Measurements from ENCODE around the gene DOCK10.

DOCK10 gene

GRCh38 chr2:224883700-224884099 lies 158.6 kb downstream of the DOCK10 start:
- TF ChIP-seq CTCF (IDR thresholded peaks at IDR 0.05; ENCODE audit: low read depth, low read length, missing control alignments), result no peak
- no peak for DNase-seq (ENCODE audit: extremely low read depth, low read depth)
- H3K4me3 ChIP-seq (replicated peaks; ENCODE audit: low read depth, low read length), result no peak overlapping the region

GRCh38 chr2:224883172-224883516 lies 159.1 kb downstream of the DOCK10 start:
- no peak for TF ChIP-seq CTCF (IDR thresholded peaks at IDR 0.05; ENCODE audit: low read depth, low read length, missing control alignments)
- DNase-seq (ENCODE audit: extremely low read depth, low read depth), result no peak
- H3K4me3 ChIP-seq (replicated peaks; ENCODE audit: low read depth, low read length), result no peak overlapping the region

DNA sequence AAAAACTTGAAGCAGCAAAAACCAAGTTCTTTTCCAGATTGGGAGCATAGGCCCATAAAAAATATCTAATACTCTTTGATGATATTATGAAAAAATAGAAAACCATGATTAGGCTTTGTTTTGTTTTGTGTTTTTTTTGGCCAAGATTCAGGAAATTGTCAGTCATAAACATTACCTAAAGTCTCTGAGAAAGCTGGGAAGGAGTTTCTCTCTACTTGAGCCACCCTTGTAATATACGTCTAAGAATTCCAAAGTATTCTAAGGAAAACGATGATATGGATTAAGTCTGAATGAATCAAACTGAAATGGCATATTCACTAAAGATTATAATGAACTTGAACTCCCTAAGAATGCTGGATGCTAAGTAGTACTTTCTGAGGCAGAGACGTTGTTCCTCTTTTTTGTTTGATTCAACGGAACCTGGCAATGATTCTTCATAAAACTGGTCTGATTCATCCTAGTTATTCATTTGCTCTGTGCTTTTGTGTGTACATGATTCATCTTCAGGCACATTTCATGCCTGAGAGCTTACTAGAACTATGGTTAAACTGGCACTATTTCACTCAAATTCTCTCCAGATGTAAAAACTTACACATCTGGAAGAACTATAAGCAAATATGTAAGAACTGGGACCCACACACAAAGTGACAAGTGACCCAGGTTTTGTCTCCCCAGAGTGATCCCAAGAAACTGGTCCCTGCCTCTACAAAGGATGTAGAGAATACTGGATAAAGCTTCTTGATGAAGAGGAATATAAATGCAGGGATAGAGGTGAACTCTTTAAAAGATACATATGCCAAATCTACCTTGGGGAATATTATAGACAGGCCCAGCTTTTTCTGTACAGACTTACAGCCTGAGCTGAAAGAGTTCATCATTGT lies 159.7 kb downstream of the DOCK10 start:
- no peak overlapping the region for H3K4me3 ChIP-seq (replicated peaks; ENCODE audit: low read depth, low read length)
- peak; percentile 73 for DNase-seq (ENCODE audit: extremely low read depth, low read depth)
- no peak for TF ChIP-seq CTCF (IDR thresholded peaks at IDR 0.05; ENCODE audit: low read depth, low read length, missing control alignments)

DNA sequence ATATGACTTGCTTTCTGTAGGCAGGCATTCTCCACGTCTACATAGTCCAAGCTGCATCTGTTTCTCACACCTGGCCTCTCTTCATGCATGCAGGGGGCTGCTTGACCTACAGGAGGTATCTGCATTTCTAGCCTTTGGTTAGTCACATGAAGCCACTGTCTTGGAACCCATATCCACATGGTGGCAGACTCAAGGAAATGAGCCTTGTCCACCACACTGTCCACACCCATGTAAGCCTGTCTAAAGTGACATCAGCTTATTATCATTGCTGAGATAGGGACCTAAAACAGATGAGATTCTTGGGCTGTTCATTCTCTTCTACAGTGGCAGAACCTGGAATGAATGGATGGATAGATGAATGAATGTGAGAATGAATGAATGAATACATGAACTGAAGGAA lies 160.4 kb downstream of the DOCK10 start:
- no peak for TF ChIP-seq CTCF (IDR thresholded peaks at IDR 0.05; ENCODE audit: low read depth, low read length, missing control alignments)
- H3K4me3 ChIP-seq (replicated peaks; ENCODE audit: low read depth, low read length), result no peak overlapping the region
- DNase-seq (ENCODE audit: extremely low read depth, low read depth), result no peak

GRCh38 chr2:224876522-224876921 lies 165.7 kb downstream of the DOCK10 start:
- DNase-seq (ENCODE audit: extremely low read depth, low read depth), result no peak
- no peak overlapping the region for H3K4me3 ChIP-seq (replicated peaks; ENCODE audit: low read depth, low read length)
- TF ChIP-seq CTCF (IDR thresholded peaks at IDR 0.05; ENCODE audit: low read depth, low read length, missing control alignments), result no peak

- H3K4me3 ChIP-seq (replicated peaks; ENCODE audit: low read depth, low read length), result no peak overlapping the region
- no peak for TF ChIP-seq CTCF (IDR thresholded peaks at IDR 0.05; ENCODE audit: low read depth, low read length, missing control alignments)
- DNase-seq (ENCODE audit: extremely low read depth, low read depth), result no peak
These were observed 166.4 kb downstream of the DOCK10 start for GRCh38 chr2:224875841-224876240.

- no peak for DNase-seq (ENCODE audit: extremely low read depth, low read depth)
- TF ChIP-seq CTCF (IDR thresholded peaks at IDR 0.05; ENCODE audit: low read depth, low read length, missing control alignments), result no peak
- H3K4me3 ChIP-seq (replicated peaks; ENCODE audit: low read depth, low read length), result no peak overlapping the region
These were observed 167.1 kb downstream of the DOCK10 start for GRCh38 chr2:224875153-224875552.
